ENCODE data around the gene NBEAL2. TPM values are rescaled to one million over a fixed set of nuclear protein-coding genes. Genes with fewer than 3 reads are reported as not detected.

The NBEAL2 gene
- total and polyA plus RNA-seq, 2 of the 4 experiments (the other 2 are of a cell fraction) = 2.2 to 12.5 TPM

DNA sequence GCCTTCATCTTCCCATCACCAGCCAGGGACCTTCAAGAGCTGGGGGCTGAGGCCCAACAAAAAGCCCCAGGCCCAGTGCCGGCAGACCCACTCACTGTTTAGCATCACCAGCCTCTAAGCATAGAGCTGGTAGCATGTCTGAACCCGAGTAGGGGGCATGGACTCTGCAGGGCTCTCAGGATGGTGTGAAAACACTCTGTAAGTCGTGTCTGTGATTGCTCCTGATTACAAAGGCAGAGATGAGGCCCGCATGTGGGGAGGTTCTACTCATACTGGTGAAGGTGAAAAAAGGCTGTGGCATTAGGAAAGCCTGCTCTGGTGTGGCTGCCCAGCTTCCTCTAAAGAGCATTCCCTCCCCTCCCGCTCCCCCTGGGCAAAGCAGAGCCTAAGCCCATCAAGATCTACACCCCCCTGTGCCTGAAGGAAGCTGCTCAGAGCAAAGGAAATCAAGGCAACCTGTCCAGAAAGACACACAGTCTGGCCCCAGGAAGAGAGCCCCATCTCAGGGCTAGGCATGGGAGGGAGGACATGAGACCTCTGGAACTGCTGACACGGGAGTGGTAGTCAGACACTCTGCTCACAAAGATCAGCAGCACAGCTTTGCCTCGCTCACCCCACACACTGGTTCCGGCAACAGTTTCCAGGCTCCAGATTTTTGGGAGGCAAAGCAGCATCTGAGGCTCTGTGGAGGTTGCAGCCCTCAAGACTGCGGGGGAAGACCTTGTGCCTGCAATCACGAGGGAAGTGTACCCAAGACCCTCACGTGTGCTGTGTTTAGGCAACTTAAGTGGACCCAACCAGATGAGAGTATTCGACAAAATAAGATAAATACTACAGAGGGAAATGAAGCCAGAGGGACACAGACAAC lies 39.7 kb upstream of the NBEAL2 start:
- POLR2A ChIA-PET (ENCODE audit: unreplicated experiment) = no interaction called here
- no peak overlapping the region for H3K4me2 ChIP-seq (ENCODE audit: low read depth, low read length)
- peaks cover 21% of the 10 kb centered on the region for H3K4me1 ChIP-seq (ENCODE audit: control insufficient read depth, insufficient read depth, low read length)
- H2AFZ ChIP-seq (replicated peaks; ENCODE audit: low read length, poor library complexity) = no peak overlapping the region
- H3K79me1 ChIP-seq (ENCODE audit: low read depth in 1 of 2, low read length in 2 of 2) = peaks cover 47 to 88% of the 10 kb centered on the region in 2 experiments
- in situ Hi-C loops (cut with MboI; ENCODE audit: low sequenced_read_pairs) = no loop called here
- no peak overlapping the region for H2BK20ac ChIP-seq (ENCODE audit: low read depth, low read length)
- no peak overlapping the region for H3K56ac ChIP-seq (ENCODE audit: extremely low read depth, insufficient read depth, low read length)
- H3K18ac ChIP-seq (ENCODE audit: low read depth, low read length) = no peak overlapping the region
- TF ChIP-seq CTCF (conservative IDR thresholded peaks at IDR 0.05; ENCODE audit: low read depth, low read length) (no peak), CEBPB (IDR thresholded peaks at IDR 0.05; ENCODE audit: low read depth, low read length) (no peak), NFE2L2 (IDR thresholded peaks at IDR 0.05; ENCODE audit: low read depth, low read length) (no peak), MAZ (IDR thresholded peaks at IDR 0.05; ENCODE audit: borderline replicate concordance, low read depth, low read length) (no peak), POLR2A (IDR thresholded peaks at IDR 0.05; ENCODE audit: low read depth, low read length) (no peak), FOS (IDR thresholded peaks at IDR 0.05; ENCODE audit: low read depth, low read length) (no peak)
- H3K4ac ChIP-seq (ENCODE audit: low read depth, low read length) = no peak overlapping the region
- no peak overlapping the region for H4K8ac ChIP-seq (ENCODE audit: low read depth in 2 of 2, low read length in 2 of 2)
- H3K23ac ChIP-seq (ENCODE audit: low read depth, low read length) = no peak overlapping the region
- CTCF ChIA-PET = no interaction called here
- WGBS, 2 experiments (ENCODE audit: extremely low coverage in 2 of 2, insufficient read length in 1 of 2) = 90% methylated on average over 5 of the region's 12 CpGs; no CpG with 5 or more reads in 1 of the 2 experiments
- no peak overlapping the region for H2AK9ac ChIP-seq (replicated peaks; ENCODE audit: low read depth, low read length, poor library complexity)
- H4K20me1 ChIP-seq (ENCODE audit: insufficient read depth, low read length) = peaks cover 60% of the 10 kb centered on the region
- no TSS peak for BruUV-seq (replicated peaks)
- H4K5ac ChIP-seq (ENCODE audit: low read depth, low read length) = no peak overlapping the region
- H3K9me3 ChIP-seq (ENCODE audit: control insufficient read depth, insufficient read depth, low read length) = no peaks in the 10 kb centered on the region
- peaks cover 32% of the 10 kb centered on the region for H3K36me3 ChIP-seq (ENCODE audit: control insufficient read depth, insufficient read depth, low read length)
- no peak overlapping the region for H3K27ac ChIP-seq (ENCODE audit: insufficient read depth, low read length)
- no peak overlapping the region for H3K4me3 ChIP-seq (ENCODE audit: insufficient read depth, low read depth, low read length)
- H2BK120ac ChIP-seq (ENCODE audit: low read depth, low read length) = no peak overlapping the region
- dilution Hi-C loops (cut with HindIII; ENCODE audit: low sequenced_read_pairs, unreplicated experiment) = no loop called here
- H3K27me3 ChIP-seq (ENCODE audit: control insufficient read depth, insufficient read depth, low read length) = no peaks in the 10 kb centered on the region
- H3K9ac ChIP-seq (ENCODE audit: low read depth, low read length) = no peak overlapping the region
- no peak for ATAC-seq (ENCODE audit: low read depth)
- DNase-seq = no peak
- no peak overlapping the region for H4K91ac ChIP-seq (ENCODE audit: insufficient read depth, low read depth, low read length)
- H3K9me1 ChIP-seq (ENCODE audit: insufficient read depth, low read length) = peaks cover 36% of the 10 kb centered on the region
- intact Hi-C loops (cut with micrococcal nuclease) = loop anchor here (10.0 kb wide), 1 partner anchor 225 kb away; the partner anchor contains the start of gene SETD2
- no peak overlapping the region for H2BK15ac ChIP-seq (ENCODE audit: low read depth, low read length)
- H3K14ac ChIP-seq (replicated peaks; ENCODE audit: low read depth, low read length) = no peak overlapping the region
- no peak overlapping the region for H2AK5ac ChIP-seq (ENCODE audit: low read depth, low read length)
- no peak overlapping the region for H2BK5ac ChIP-seq (ENCODE audit: low read depth, low read length, poor library complexity, severe bottlenecking)
